GM12878 (cell line): ENCODE data around the gene CHST14. TPM values are rescaled to one million over a fixed set of nuclear protein-coding genes. Genes with fewer than 3 reads are reported as not detected.

ENCODE experiments used
- BHLHE40 ChIP-seq, 2 experiments: fragments of 450-650 bp in 1 of 2; IDR thresholded peaks; 2 replicates each; pipeline ENCODE4 v1.6.1; 2011 to 2017; ENCODE audit warnings: low read depth in 2 of 2, borderline replicate concordance in 1 of 2, improper control_type of control experiment in 1 of 2, low read length in 1 of 2, mild to moderate bottlenecking in 1 of 2
- CHD2 ChIP-seq: IDR thresholded peaks from 2 replicates; pipeline ENCODE4 v1.6.1; 2011; ENCODE audit warnings: low read depth, low read length, improper control_type of control experiment, borderline replicate concordance
- FOXK2 ChIP-seq: fragments of 450-650 bp; IDR thresholded peaks from 2 replicates; pipeline ENCODE4 v1.6.1; 2017; ENCODE audit warnings: mild to moderate bottlenecking, moderate library complexity
- GATAD2B ChIP-seq: fragments of 450-650 bp; conservative IDR thresholded peaks from 2 replicates; pipeline ENCODE4 v1.6.1; 2017; ENCODE audit warnings: low read depth, mild to moderate bottlenecking, moderate library complexity
- MEF2A ChIP-seq: IDR thresholded peaks from 2 replicates; pipeline ENCODE4 v1.6.1; 2011; ENCODE audit warnings: low read depth, mild to moderate bottlenecking, low read length, moderate library complexity; ENCODE audit not compliant: insufficient read depth
- MYB ChIP-seq: fragments of 150-350 bp; IDR thresholded peaks from 2 replicates; pipeline ENCODE4 v1.6.1; 2014; ENCODE audit warnings: mild to moderate bottlenecking, low read depth, low read length, borderline replicate concordance
- NFYB ChIP-seq: IDR thresholded peaks from 2 replicates; pipeline ENCODE4 v1.6.1; 2011; ENCODE audit warnings: low read depth, mild to moderate bottlenecking, low read length, improper control_type of control experiment, moderate library complexity; ENCODE audit not compliant: insufficient read depth
- NRF1 ChIP-seq: conservative IDR thresholded peaks from 2 replicates; pipeline ENCODE4 v1.6.1; 2011; ENCODE audit warnings: mild to moderate bottlenecking, low read depth, low read length, improper control_type of control experiment
- PAX5 ChIP-seq: IDR thresholded peaks from 2 replicates; pipeline ENCODE4 v1.6.1; 2011; ENCODE audit warnings: low read depth, low read length, borderline replicate concordance
- POLR2AphosphoS5 ChIP-seq: IDR thresholded peaks from 2 replicates; pipeline ENCODE4 v1.6.1; 2011; ENCODE audit warnings: mild to moderate bottlenecking, low read length, inconsistent platforms
- RCOR1 ChIP-seq: conservative IDR thresholded peaks from 2 replicates; pipeline ENCODE4 v1.6.1; 2012; ENCODE audit warnings: low read depth, low read length, improper control_type of control experiment
- RELB ChIP-seq: fragments of 450-650 bp; IDR thresholded peaks from 2 replicates; pipeline ENCODE4 v1.6.1; 2017; ENCODE audit warnings: low read depth, mild to moderate bottlenecking, moderate library complexity
- RFX5 ChIP-seq: IDR thresholded peaks from 2 replicates; pipeline ENCODE4 v1.6.1; 2011; ENCODE audit warnings: low read depth, low read length, improper control_type of control experiment
- SIN3A ChIP-seq: IDR thresholded peaks from 2 replicates; pipeline ENCODE4 v1.6.1; 2012; ENCODE audit warnings: low read depth, low read length, improper control_type of control experiment
- SKIL ChIP-seq: fragments of 450-650 bp; IDR thresholded peaks from 2 replicates; pipeline ENCODE4 v1.6.1; 2017; ENCODE audit warnings: mild to moderate bottlenecking, low read depth, inconsistent platforms; ENCODE audit not compliant: poor library complexity, severe bottlenecking
- TBL1XR1 ChIP-seq: IDR thresholded peaks from 2 replicates; pipeline ENCODE4 v1.6.1; 2012; ENCODE audit warnings: low read depth, low read length, improper control_type of control experiment
- TCF7 ChIP-seq: IDR thresholded peaks from 2 replicates; pipeline ENCODE4 v1.6.1; 2014; ENCODE audit warnings: antibody characterized with exemption, borderline replicate concordance
- ZBTB11 ChIP-seq: fragments of 450-650 bp; formaldehyde crosslinking; IDR thresholded peaks from 2 replicates; pipeline ENCODE4 v1.5.0; 2022; ENCODE audit warnings: mild to moderate bottlenecking, missing genetic modification characterization
- polyA plus RNA-seq, 11 experiments: library from polyadenylated mRNA; depleted of rRNA in 4 of 11; unstranded in 6 of 11; stranded (reverse) in 5 of 11; fragments of >200 nt; fragmentation: Nextera tagmentation in 4 of 11; fragmentation: Illumina TruSeq in 1 of 11; extraction: Ambion mirVana in 4 of 11; extraction: Trizol in 1 of 11; gene quantifications; 1 replicate in 1 of 11; 2 replicates in 10 of 11; pipeline versions ENCODE4 v1.2.1 to v1.2.3, GENCODE V29; 2011 to 2016; ENCODE audit warnings: inconsistent platforms in 2 of 11, missing spikeins in 2 of 11, low read depth in 1 of 11
- total RNA-seq, 4 experiments: library from RNA; depleted of rRNA in 3 of 4; stranded (reverse); fragments of >200 nt in 3 of 4; fragmentation: Illumina TruSeq in 1 of 4; extraction: Trizol in 1 of 4; gene quantifications; 2 replicates each; pipeline versions ENCODE4 v1.2.1 to v1.2.3, GENCODE V29; 2013 to 2021
- TF ChIP-seq, protein P1 (sequence below): IDR thresholded peaks from 2 replicates; pipeline ENCODE4 v1.6.1; 2011; ENCODE audit warnings: borderline replicate concordance, low read depth, mild to moderate bottlenecking, moderate library complexity, low read length; ENCODE audit not compliant: insufficient read depth, poor library complexity, severe bottlenecking
- TF ChIP-seq, protein P2 (sequence below): IDR thresholded peaks from 2 replicates; pipeline ENCODE4 v1.6.1; 2011; ENCODE audit warnings: low read depth, mild to moderate bottlenecking, low read length, moderate library complexity, borderline replicate concordance; ENCODE audit errors: extremely low read depth

CHST14 gene
- total and polyA plus RNA-seq, 10 of the 15 experiments (the other 5 are each of a cell fraction or from before 2014, with no cell fraction given), result 1.3 to 12.8 (median 6.2) TPM

DNA sequence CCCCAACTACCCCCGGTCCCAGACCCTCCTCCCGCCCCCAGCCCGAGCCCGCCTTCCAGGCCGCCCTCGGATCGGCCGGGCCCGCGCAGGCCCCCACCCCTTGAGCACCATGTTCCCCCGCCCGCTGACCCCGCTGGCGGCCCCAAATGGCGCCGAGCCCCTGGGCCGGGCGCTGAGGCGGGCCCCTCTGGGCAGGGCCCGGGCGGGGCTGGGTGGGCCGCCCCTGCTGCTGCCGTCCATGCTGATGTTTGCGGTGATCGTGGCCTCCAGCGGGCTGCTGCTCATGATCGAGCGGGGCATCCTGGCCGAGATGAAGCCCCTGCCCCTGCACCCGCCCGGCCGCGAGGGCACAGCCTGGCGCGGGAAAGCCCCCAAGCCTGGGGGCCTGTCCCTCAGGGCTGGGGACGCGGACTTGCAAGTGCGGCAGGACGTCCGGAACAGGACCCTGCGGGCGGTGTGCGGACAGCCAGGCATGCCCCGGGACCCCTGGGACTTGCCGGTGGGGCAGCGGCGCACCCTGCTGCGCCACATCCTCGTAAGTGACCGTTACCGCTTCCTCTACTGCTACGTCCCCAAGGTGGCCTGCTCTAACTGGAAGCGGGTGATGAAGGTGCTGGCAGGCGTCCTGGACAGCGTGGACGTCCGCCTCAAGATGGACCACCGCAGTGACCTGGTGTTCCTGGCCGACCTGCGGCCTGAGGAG, 472 bp downstream of the CHST14 start (continued):
- no peak for TF ChIP-seq SKIL
- TF ChIP-seq, protein P1, sequence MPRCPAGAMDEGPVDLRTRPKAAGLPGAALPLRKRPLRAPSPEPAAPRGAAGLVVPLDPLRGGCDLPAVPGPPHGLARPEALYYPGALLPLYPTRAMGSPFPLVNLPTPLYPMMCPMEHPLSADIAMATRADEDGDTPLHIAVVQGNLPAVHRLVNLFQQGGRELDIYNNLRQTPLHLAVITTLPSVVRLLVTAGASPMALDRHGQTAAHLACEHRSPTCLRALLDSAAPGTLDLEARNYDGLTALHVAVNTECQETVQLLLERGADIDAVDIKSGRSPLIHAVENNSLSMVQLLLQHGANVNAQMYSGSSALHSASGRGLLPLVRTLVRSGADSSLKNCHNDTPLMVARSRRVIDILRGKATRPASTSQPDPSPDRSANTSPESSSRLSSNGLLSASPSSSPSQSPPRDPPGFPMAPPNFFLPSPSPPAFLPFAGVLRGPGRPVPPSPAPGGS, result no peak
- TF ChIP-seq BHLHE40 (IDR thresholded peaks at IDR 0.05; ENCODE audit: borderline replicate concordance in 1 of 2, low read depth in 2 of 2, low read length in 1 of 2), result peak in 1 of 2 experiments; percentile 31; a peak in 1 of 4 replicates
- TF ChIP-seq, protein P2, sequence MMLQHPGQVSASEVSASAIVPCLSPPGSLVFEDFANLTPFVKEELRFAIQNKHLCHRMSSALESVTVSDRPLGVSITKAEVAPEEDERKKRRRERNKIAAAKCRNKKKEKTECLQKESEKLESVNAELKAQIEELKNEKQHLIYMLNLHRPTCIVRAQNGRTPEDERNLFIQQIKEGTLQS, result no peak
- no peak for TF ChIP-seq NFYB
- TF ChIP-seq RELB, result 0 out of 2 replicates have a peak, but pooled peaks have one; percentile 23
- TF ChIP-seq CHD2, result no peak
- TF ChIP-seq FOXK2, result no peak
- TF ChIP-seq PAX5, result no peak
- no peak for TF ChIP-seq MEF2A
- no peak for TF ChIP-seq SIN3A
- TF ChIP-seq NRF1, result no peak
- no peak for TF ChIP-seq ZBTB11
- no peak for TF ChIP-seq TCF7
- TF ChIP-seq RCOR1, result no peak
- no peak; the same call in 1 of the 2 replicates for TF ChIP-seq POLR2AphosphoS5
- TF ChIP-seq TBL1XR1, result no peak
- peak; percentile 67 for TF ChIP-seq GATAD2B
- TF ChIP-seq RFX5, result no peak
- peak; percentile 30; the same call in 1 of the 2 replicates for TF ChIP-seq MYB
